HepG2 (cell line): ENCODE measurements around the gene SCNM1. TPM values are rescaled to one million over a fixed set of nuclear protein-coding genes. Genes with fewer than 3 reads are reported as not detected.

Source experiments
- ATF6 ChIP-seq: sonication (generic); formaldehyde crosslinking; conservative IDR thresholded peaks from 2 replicates; pipeline ENCODE4 v1.4.0; 2020; ENCODE audit warnings: missing genetic modification reagents
- FOSL2 ChIP-seq: sonication (generic); formaldehyde crosslinking; IDR thresholded peaks from 2 replicates; pipeline ENCODE4 v1.4.0; 2020; ENCODE audit warnings: missing genetic modification reagents
- FOXP4 ChIP-seq: sonication (generic); formaldehyde crosslinking; IDR thresholded peaks from 2 replicates; pipeline ENCODE4 v1.4.0; 2020; ENCODE audit warnings: missing genetic modification reagents
- HINFP ChIP-seq: sonication (generic); formaldehyde crosslinking; IDR thresholded peaks from 2 replicates; pipeline ENCODE4 v1.4.0; 2020; ENCODE audit warnings: low read depth, mild to moderate bottlenecking, missing genetic modification reagents
- IKZF5 ChIP-seq: IDR thresholded peaks from 2 replicates; pipeline ENCODE4 v1.6.1; 2018; ENCODE audit warnings: missing genetic modification reagents, mild to moderate bottlenecking, missing compliant biosample characterization
- IRF2 ChIP-seq: IDR thresholded peaks from 2 replicates; pipeline ENCODE4 v1.6.1; 2018; ENCODE audit warnings: missing genetic modification reagents, missing compliant biosample characterization
- NR2C2 ChIP-seq: sonication (generic); formaldehyde crosslinking; IDR thresholded peaks from 2 replicates; pipeline ENCODE4 v1.4.0; 2020; ENCODE audit warnings: missing genetic modification reagents, mild to moderate bottlenecking, moderate library complexity, borderline replicate concordance
- PCBP1 ChIP-seq: fragments of 200-400 bp; formaldehyde crosslinking; IDR thresholded peaks from 2 replicates; pipeline ENCODE4 v1.6.1; 2017; ENCODE audit warnings: mild to moderate bottlenecking, low read depth, low read length, borderline replicate concordance
- PHF20 ChIP-seq: sonication (generic); formaldehyde crosslinking; IDR thresholded peaks from 2 replicates; pipeline ENCODE4 v1.5.0; 2020; ENCODE audit warnings: mild to moderate bottlenecking, missing genetic modification reagents
- SALL2 ChIP-seq: sonication (generic); formaldehyde crosslinking; IDR thresholded peaks from 2 replicates; pipeline ENCODE4 v1.8.1; 2023; ENCODE audit warnings: mild to moderate bottlenecking, missing genetic modification reagents, inconsistent platforms
- SIN3B ChIP-seq: fragments of 150-350 bp; IDR thresholded peaks from 2 replicates; pipeline ENCODE4 v1.6.1; 2014; ENCODE audit warnings: low read length
- TBP ChIP-seq: sonication (generic); formaldehyde crosslinking; IDR thresholded peaks from 2 replicates; pipeline ENCODE4 v1.5.0; 2020; ENCODE audit warnings: missing genetic modification reagents
- U2AF1 ChIP-seq: fragments of 200-400 bp; formaldehyde crosslinking; optimal IDR thresholded peaks from 2 replicates; pipeline ENCODE3; 2017; ENCODE audit warnings: mild to moderate bottlenecking, low read depth, low read length
- ZNF235 ChIP-seq: sonication (generic); formaldehyde crosslinking; IDR thresholded peaks from 2 replicates; pipeline ENCODE4 v1.8.1; 2023; ENCODE audit warnings: mild to moderate bottlenecking, missing genetic modification reagents, borderline replicate concordance
- ZNF362 ChIP-seq: sonication (generic); formaldehyde crosslinking; IDR thresholded peaks from 2 replicates; pipeline ENCODE4 v1.4.0; 2020; ENCODE audit warnings: missing genetic modification reagents, mild to moderate bottlenecking, borderline replicate concordance
- ZNF367 ChIP-seq: sonication (generic); formaldehyde crosslinking; IDR thresholded peaks from 2 replicates; pipeline ENCODE4 v1.4.0; 2020; ENCODE audit warnings: missing genetic modification reagents, borderline replicate concordance
- ZNF567 ChIP-seq: sonication (generic); formaldehyde crosslinking; IDR thresholded peaks from 2 replicates; pipeline ENCODE4 v1.8.1; 2023; ENCODE audit warnings: mild to moderate bottlenecking, missing genetic modification reagents, borderline replicate concordance
- ZNF576 ChIP-seq: sonication (generic); formaldehyde crosslinking; IDR thresholded peaks from 2 replicates; pipeline ENCODE4 v1.4.0; 2020; ENCODE audit warnings: mild to moderate bottlenecking, missing genetic modification reagents
- ZNF776 ChIP-seq: sonication (generic); formaldehyde crosslinking; IDR thresholded peaks from 2 replicates; pipeline ENCODE4 v1.4.0; 2020; ENCODE audit warnings: mild to moderate bottlenecking, missing genetic modification reagents
- ZNF816 ChIP-seq: sonication (generic); formaldehyde crosslinking; IDR thresholded peaks from 2 replicates; pipeline ENCODE4 v1.8.0; 2022; ENCODE audit warnings: missing genetic modification reagents, mild to moderate bottlenecking, borderline replicate concordance
- polyA plus RNA-seq, 8 experiments: library from polyadenylated mRNA; depleted of rRNA in 3 of 8; stranded (reverse) in 7 of 8; unstranded in 1 of 8; fragments of >200 nt; fragmentation: Illumina TruSeq in 4 of 8; extraction: Trizol in 4 of 8; gene quantifications; 2 replicates each; pipeline versions ENCODE4 v1.2.1 to v1.2.3, GENCODE V29; 2011 to 2016; ENCODE audit warnings: low read depth in 4 of 8, missing spikeins in 1 of 8, mixed read lengths in 1 of 8; ENCODE audit not compliant: insufficient read depth in 1 of 8
- total RNA-seq, 5 experiments: library from RNA; depleted of rRNA; stranded (reverse); fragments of >200 nt; fragmentation: Illumina TruSeq; extraction: Trizol; gene quantifications; 2 replicates each; pipeline ENCODE4 v1.2.3, GENCODE V29; 2016; ENCODE audit warnings: low read depth in 1 of 5

The SCNM1 gene
- total and polyA plus RNA-seq, 2 of the 13 experiments (the other 11 are each of a cell fraction or from before 2014, with no cell fraction given), result 16.3 to 31.5 TPM

- TF ChIP-seq IKZF5 (CRISPR knock-in tag) (peak; percentile 54), ZNF367 (CRISPR knock-in tag) (0 out of 2 replicates have a peak, but pooled peaks have one; percentile 73), ZNF816 (CRISPR knock-in tag) (peak; percentile 45; the same call in 1 of the 2 replicates), SALL2 (peak; percentile 97), HINFP (CRISPR knock-in tag) (no peak), U2AF1 (no peak), ATF6 (0 out of 2 replicates have a peak, but pooled peaks have one; percentile 72), ZNF362 (CRISPR knock-in tag) (peak; percentile 98), ZNF235 (no peak), ZNF567 (CRISPR knock-in tag) (no peak), FOXP4 (CRISPR knock-in tag) (peak; percentile 69), NR2C2 (CRISPR knock-in tag) (peak; percentile 97), PCBP1 (0 out of 2 replicates have a peak, but pooled peaks have one; percentile 59), IRF2 (CRISPR knock-in tag) (peak; percentile 98), TBP (CRISPR knock-in tag) (peak; percentile 93; the same call in 1 of the 2 replicates), ZNF576 (no peak), SIN3B (peak; percentile 81), ZNF776 (CRISPR knock-in tag) (0 out of 2 replicates have a peak, but pooled peaks have one; percentile 50), FOSL2 (CRISPR knock-in tag) (peak; percentile 49), PHF20 (CRISPR knock-in tag) (peak; percentile 99)
Observed at GRCh38 chr1:151165738-151166504, at the start of gene SCNM1, which contains the start of gene LYSMD1 (continued).
